Fibroblast of lung (primary cell): ENCODE data around the gene BMPR1B.

Source experiments
- CTCF ChIP-seq, 2 donors: IDR thresholded peaks in 1 of 2; conservative IDR thresholded peaks in 1 of 2; 1 replicate in 1 of 2; 2 replicates in 1 of 2; pipeline ENCODE4 v1.5.1; 2011 to 2012; ENCODE audit warnings: low read length in 2 of 2, control low read depth in 1 of 2, inconsistent platforms in 1 of 2, low read depth in 1 of 2, mild to moderate bottlenecking in 1 of 2
- EZH2 ChIP-seq: IDR thresholded peaks from 2 replicates; pipeline ENCODE4 v1.5.1; 2012; ENCODE audit warnings: low read length, control low read depth, mild to moderate bottlenecking; ENCODE audit errors: missing control alignments

GRCh38 chr4:94976371-94977011 is 218.7 kb downstream of the BMPR1B start:
- no peak for TF ChIP-seq CTCF (conservative IDR thresholded peaks at IDR 0.05 in 1 of 2, IDR thresholded peaks at IDR 0.05 in 1 of 2; ENCODE audit: low read depth in 1 of 2, low read length in 2 of 2)
- TF ChIP-seq EZH2 = no peak
